ENCODE results near the gene RO60. TPM values are rescaled to one million over a fixed set of nuclear protein-coding genes. Genes with fewer than 3 reads are reported as not detected.

RO60 gene
- total RNA-seq (2021; fragmentation: NEBNext Ultra II Directional; extraction: Animal tissue kit (Norgen Biotek cat#: 25700)): 10 to 100 TPM; 59.7 to 79.0 (median 61.8) TPM
- long read RNA-seq, full-length matches to known transcripts: 74 of 150 reads
- long read RNA-seq, partial matches to known transcripts: 4 of 150 reads
- long read RNA-seq, other reads (novel, unspliced or antisense): 72 of 150 reads

GRCh38 chr1:193059282-193060114 is at the start of gene RO60, which contains the start of gene UCHL5:
RO60 (plus strand) TSS chr1:193059612; CDS start chr1:193069055, 9,443 bp downstream.
UCHL5 (minus strand) TSS chr1:193059360; CDS start chr1:193059260, 100 bp downstream.
- TF ChIP-seq CTCF (IDR thresholded peaks at IDR 0.05): no peak
- peak within 1 kb of the TSS; percentile 97 for H3K4me3 Mint-ChIP-seq
- DNase-seq: peak; percentile 99
- peaks cover 50% of the 10 kb centered on the region for H3K4me1 Mint-ChIP-seq (ENCODE audit: low read depth)
- peak within 1 kb of the TSS; percentile 96 for H3K27ac Mint-ChIP-seq
- H3K9me3 Mint-ChIP-seq: no peaks in the 10 kb centered on the region
- peaks cover 19% of the 10 kb centered on the region for H3K36me3 Mint-ChIP-seq (ENCODE audit: low read depth)
- H3K27me3 Mint-ChIP-seq (ENCODE audit: insufficient read depth): peaks cover 9% of the 10 kb centered on the region

- no peak overlapping the region for H3K4me3 Mint-ChIP-seq
- no peak for TF ChIP-seq CTCF (IDR thresholded peaks at IDR 0.05)
- H3K27ac Mint-ChIP-seq: no peak overlapping the region
- peaks cover 24% of the 10 kb centered on the region for H3K4me1 Mint-ChIP-seq (ENCODE audit: low read depth)
- no peaks in the 10 kb centered on the region for H3K9me3 Mint-ChIP-seq
- DNase-seq: no peak
- no peaks in the 10 kb centered on the region for H3K36me3 Mint-ChIP-seq (ENCODE audit: low read depth)
- H3K27me3 Mint-ChIP-seq (ENCODE audit: insufficient read depth): no peaks in the 10 kb centered on the region
These were observed 48.0 kb upstream of the RO60 start for GRCh38 chr1:193011406-193011805.

- H3K4me3 Mint-ChIP-seq: no peak overlapping the region
- DNase-seq: peak; percentile 1
- H3K4me1 Mint-ChIP-seq (ENCODE audit: low read depth): peaks cover 24% of the 10 kb centered on the region
- H3K36me3 Mint-ChIP-seq (ENCODE audit: low read depth): no peaks in the 10 kb centered on the region
- H3K9me3 Mint-ChIP-seq: no peaks in the 10 kb centered on the region
- H3K27me3 Mint-ChIP-seq (ENCODE audit: insufficient read depth): no peaks in the 10 kb centered on the region
- H3K27ac Mint-ChIP-seq: no peak overlapping the region
- TF ChIP-seq CTCF (IDR thresholded peaks at IDR 0.05): no peak
These were observed 46.4 kb upstream of the RO60 start for GRCh38 chr1:193013005-193013404.

GRCh38 chr1:193013707-193014106 is 45.7 kb upstream of the RO60 start:
- Mint-ChIP-seq H3K4me1 (ENCODE audit: low read depth) (peaks cover 24% of the 10 kb centered on the region), H3K9me3 (no peaks in the 10 kb centered on the region), H3K4me3 (no peak overlapping the region), H3K36me3 (ENCODE audit: low read depth) (no peaks in the 10 kb centered on the region), H3K27me3 (ENCODE audit: insufficient read depth) (no peaks in the 10 kb centered on the region), H3K27ac (no peak overlapping the region)
- DNase-seq: no peak
- no peak for TF ChIP-seq CTCF (IDR thresholded peaks at IDR 0.05)

- TF ChIP-seq CTCF (IDR thresholded peaks at IDR 0.05): no peak
- no peak for DNase-seq
- H3K27me3 Mint-ChIP-seq (ENCODE audit: insufficient read depth): no peaks in the 10 kb centered on the region
- H3K4me3 Mint-ChIP-seq: no peak overlapping the region
- no peaks in the 10 kb centered on the region for H3K9me3 Mint-ChIP-seq
- H3K4me1 Mint-ChIP-seq (ENCODE audit: low read depth): peaks cover 24% of the 10 kb centered on the region
- H3K27ac Mint-ChIP-seq: no peak overlapping the region
- H3K36me3 Mint-ChIP-seq (ENCODE audit: low read depth): no peaks in the 10 kb centered on the region
These were observed 45.0 kb upstream of the RO60 start for GRCh38 chr1:193014400-193014799.

Data from HFFc6 (cell line).